Stomach smooth muscle (tissue), 2 donors: ENCODE measurements around the gene ATP11C.
"Not testable (repeated sequence)": the region's sequence is repeated elsewhere in the genome, so short reads cannot be mapped to it uniquely, and the experiment has no call there.

ENCODE experiments used
- H3K27ac ChIP-seq: one replicate; pipeline ENCODE4 v1.7.0; 2013; ENCODE audit warnings: mild to moderate bottlenecking, low read length, inconsistent platforms
- H3K27me3 ChIP-seq, 2 donors: one replicate each; pipeline ENCODE4 v1.7.0; 2013; ENCODE audit warnings: low read length in 2 of 2; ENCODE audit not compliant: insufficient read depth in 2 of 2, control insufficient read depth in 1 of 2
- H3K36me3 ChIP-seq, 2 donors: one replicate each; pipeline ENCODE4 v1.7.0; 2013; ENCODE audit warnings: low read length in 2 of 2; ENCODE audit not compliant: control insufficient read depth in 2 of 2, insufficient read depth in 2 of 2
- H3K4me1 ChIP-seq: one replicate; pipeline ENCODE4 v1.7.0; 2013; ENCODE audit warnings: low read length; ENCODE audit not compliant: control insufficient read depth, insufficient read depth
- H3K4me3 ChIP-seq, 2 donors: one replicate each; pipeline ENCODE4 v1.7.0; 2013; ENCODE audit warnings: low read length in 2 of 2
- H3K9ac ChIP-seq, 2 donors: one replicate each; pipeline ENCODE4 v1.7.0; 2013; ENCODE audit warnings: low read length in 2 of 2, mild to moderate bottlenecking in 1 of 2
- H3K9me3 ChIP-seq, 2 donors: one replicate each; pipeline ENCODE4 v1.7.0; 2013; ENCODE audit warnings: low read length in 2 of 2; ENCODE audit not compliant: control insufficient read depth in 2 of 2
- donor health status: healthy.
- donor health status: Pancreatic carcinoma.

ATP11C gene

DNA sequence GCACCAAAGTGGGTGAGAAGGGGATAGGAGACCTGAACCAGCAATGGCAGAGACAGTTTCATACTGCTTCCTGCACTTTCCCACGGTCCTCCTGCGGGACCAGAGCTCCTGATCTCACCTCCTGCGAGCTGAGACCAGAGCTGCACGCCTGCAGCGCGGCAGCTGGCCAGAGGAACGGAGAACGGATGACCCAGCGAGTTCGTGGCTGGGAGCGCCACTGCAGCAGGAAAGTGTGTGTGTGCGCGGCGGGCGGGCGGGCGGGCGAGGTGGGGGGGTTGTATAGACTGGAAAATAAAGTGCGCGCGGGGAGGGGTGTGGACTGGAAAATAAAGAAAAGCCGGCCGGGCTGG lies 241.4 kb downstream of the ATP11C start:
- Histone ChIP-seq H3K4me1 (no peaks in the 10 kb centered on the region), H3K4me3 (peak overlapping the region in 1 of 2 donors; percentile 64), H3K27me3 (peaks cover 0 to 14% of the 10 kb centered on the region in 2 donors), H3K27ac (no peak overlapping the region), H3K9me3 (no peaks in the 10 kb centered on the region), H3K36me3 (no peaks in the 10 kb centered on the region), H3K9ac (no peak overlapping the region)

DNA sequence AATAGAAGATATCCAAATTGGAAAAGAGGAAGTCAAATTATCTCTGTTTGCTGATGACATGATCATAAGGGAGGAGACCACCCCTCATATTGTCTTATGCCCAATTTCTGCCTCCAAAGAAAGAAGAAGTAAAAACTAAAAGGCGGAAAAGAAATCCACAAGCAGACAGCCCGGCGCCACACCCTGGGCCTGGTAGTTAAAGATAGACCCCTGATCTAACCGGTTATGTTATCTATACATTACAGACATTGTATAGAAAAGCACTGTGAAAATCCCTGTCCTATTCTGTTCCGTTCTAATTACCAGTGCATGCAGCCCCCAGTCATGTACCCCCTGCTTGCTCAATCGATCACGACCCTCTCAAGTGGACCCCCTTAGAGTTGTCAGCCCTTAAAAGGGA lies 247.7 kb downstream of the ATP11C start:
- not testable (repeated sequence) for H3K9ac ChIP-seq, H3K9me3 ChIP-seq, H3K4me3 ChIP-seq, H3K36me3 ChIP-seq, H3K4me1 ChIP-seq, H3K27me3 ChIP-seq, H3K27ac ChIP-seq

DNA sequence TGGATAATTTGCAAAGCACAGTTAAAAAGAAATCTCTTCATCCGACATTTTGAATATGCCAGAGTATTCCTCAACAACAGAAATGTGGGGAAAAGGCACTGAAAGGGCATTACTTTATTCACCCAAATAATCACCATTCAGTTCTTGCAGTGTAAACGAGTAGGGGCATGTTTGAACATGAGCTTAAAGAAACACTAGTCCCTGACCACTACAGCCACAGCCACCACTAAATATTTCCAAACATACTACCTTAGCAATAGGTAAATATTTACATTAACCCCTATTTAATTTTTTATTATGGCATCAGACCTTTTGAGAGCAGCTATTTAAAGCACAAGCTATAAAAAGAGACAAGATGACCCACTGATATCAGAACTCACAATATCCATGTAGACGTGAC lies 252.5 kb downstream of the ATP11C start:
- Histone ChIP-seq H3K4me1 (no peaks in the 10 kb centered on the region), H3K27me3 (peaks cover 0 to 4% of the 10 kb centered on the region in 2 donors), H3K4me3 (no peak overlapping the region), H3K9me3 (no peaks in the 10 kb centered on the region), H3K9ac (no peak overlapping the region), H3K36me3 (no peaks in the 10 kb centered on the region), H3K27ac (no peak overlapping the region)
